Globus pallidus (tissue), 1 donor: ENCODE measurements around the gene MRPS18A.

Experiments used
- DNase-seq: peaks from one replicate; pipeline ENCODE4 v3.0.0-alpha.2; 2015; ENCODE audit warnings: low spot score

The MRPS18A gene

GRCh38 chr6:43687437-43688347, at the start of gene MRPS18A:
Gene MRPS18A (minus strand): TSS chr6:43687791. CDS start chr6:43687779, 12 bp downstream.
- peak; percentile 72 for DNase-seq

GRCh38 chr6:43736844-43737243, 49.3 kb upstream of the MRPS18A start:
- DNase-seq = no peak

GRCh38 chr6:43736211-43736786, 48.7 kb upstream of the MRPS18A start:
- no peak for DNase-seq

- DNase-seq = no peak
These were observed 48.1 kb upstream of the MRPS18A start for GRCh38 chr6:43735642-43736199.

GRCh38 chr6:43734294-43734665, 46.7 kb upstream of the MRPS18A start:
- no peak for DNase-seq

GRCh38 chr6:43733471-43734293, 46.1 kb upstream of the MRPS18A start:
- DNase-seq = no peak

GRCh38 chr6:43730634-43731033, 43.0 kb upstream of the MRPS18A start:
- DNase-seq = no peak

GRCh38 chr6:43729537-43729936, 41.9 kb upstream of the MRPS18A start:
- DNase-seq = no peak

GRCh38 chr6:43728586-43728985, 41.0 kb upstream of the MRPS18A start:
- no peak for DNase-seq

- DNase-seq = no peak
These were observed 40.0 kb upstream of the MRPS18A start for GRCh38 chr6:43727634-43728033.

GRCh38 chr6:43725643-43726580, 38.3 kb upstream of the MRPS18A start:
- DNase-seq = no peak

- DNase-seq = no peak
These were observed 37.5 kb upstream of the MRPS18A start for GRCh38 chr6:43724914-43725642.

- no peak for DNase-seq
These were observed 36.8 kb upstream of the MRPS18A start for GRCh38 chr6:43724354-43724753.

GRCh38 chr6:43723737-43724295, 36.2 kb upstream of the MRPS18A start:
- peak; percentile 11 for DNase-seq

GRCh38 chr6:43722920-43723545, 35.4 kb upstream of the MRPS18A start:
- no peak for DNase-seq

- no peak for DNase-seq
These were observed 33.4 kb upstream of the MRPS18A start for GRCh38 chr6:43720999-43721398.

- no peak for DNase-seq
These were observed 31.9 kb upstream of the MRPS18A start for GRCh38 chr6:43719511-43719910.

- no peak for DNase-seq
These were observed 31.0 kb upstream of the MRPS18A start for GRCh38 chr6:43718387-43719105.

GRCh38 chr6:43717822-43718221, 30.2 kb upstream of the MRPS18A start:
- no peak for DNase-seq
